ENCODE results near the gene ARRDC3.

GRCh38 chr5:91374893-91375520, 8.1 kb downstream of the ARRDC3 start:
- TF ChIP-seq CTCF (IDR thresholded peaks at IDR 0.05) (no peak), POLR2A (IDR thresholded peaks at IDR 0.05) (no peak)
